Esophagus squamous epithelium (tissue), 5 donors: ENCODE data around the gene WDR11. TPM values are rescaled to one million over a fixed set of nuclear protein-coding genes. Genes with fewer than 3 reads are reported as not detected.
"Not testable (repeated sequence)": the region's sequence is repeated elsewhere in the genome, so short reads cannot be mapped to it uniquely, and the experiment has no call there.

Experiments used
- DNase-seq: peaks from one replicate; lab custom pipeline; 2025; lab: John Stamatoyannopoulos, UW
- H3K27ac ChIP-seq, 4 donors: fragments of 200-600 bp; sonication (generic); one replicate each; pipeline ENCODE4 v1.5.1; 2016 to 2019; ENCODE audit warnings: mild to moderate bottlenecking in 1 of 4
- H3K27me3 ChIP-seq, 4 donors: fragments of 200-600 bp; sonication (generic); 1 replicate in 3 of 4; 2 replicates in 1 of 4; pipeline versions ENCODE4 v1.5.1 to v1.6.0; 2017 to 2021; ENCODE audit warnings: antibody characterized with exemption in 1 of 4
- H3K36me3 ChIP-seq, 3 donors: fragments of 200-600 bp; sonication (generic); one replicate each; pipeline ENCODE4 v1.5.1; 2016 to 2019
- H3K4me1 ChIP-seq, 3 donors: fragments of 200-600 bp; sonication (generic); one replicate each; pipeline ENCODE4 v1.5.1; 2017 to 2019
- H3K4me3 ChIP-seq, 4 donors: fragments of 200-600 bp; sonication (generic); 1 replicate in 3 of 4; 2 replicates in 1 of 4; pipeline ENCODE4 v1.5.1; 2016 to 2019; ENCODE audit warnings: mild to moderate bottlenecking in 2 of 4, moderate library complexity in 1 of 4
- H3K9me3 ChIP-seq, 3 donors: fragments of 200-600 bp; sonication (generic); one replicate each; pipeline ENCODE4 v1.5.1; 2016 to 2019
- POLR2A ChIP-seq, 4 donors: fragments of 450-650 bp; IDR thresholded peaks; one replicate each; pipeline ENCODE4 v1.6.1; 2017; ENCODE audit warnings: antibody characterized with exemption in 4 of 4, mild to moderate bottlenecking in 4 of 4, moderate library complexity in 3 of 4
- WGBS, 2 donors: methylation state at CpG; one replicate each; pipeline ENCODE4 v1.1.5; 2018; 5-methylcytosine and 5-hydroxymethylcytosine counted together
- intact Hi-C: fragments of 100-400 bp; cut with DNase I; formaldehyde crosslinking; loops from one replicate; pipeline ENCODE4 v1.15.0; 2022
- total RNA-seq, 4 donors: library from RNA; depleted of rRNA; stranded (reverse); fragments of >200 nt; gene quantifications; one replicate each; pipeline ENCODE4 v1.1.0, GENCODE V29; 2016
- TF ChIP-seq, protein P1 (sequence below), 6 experiments: fragments of 450-650 bp in 4 of 6; fragments of 200-600 bp in 2 of 6; sonication (generic) in 2 of 6; IDR thresholded peaks; one replicate each; pipeline ENCODE4 v1.5.1; 2016 to 2019; ENCODE audit warnings: antibody characterized with exemption in 6 of 6, mild to moderate bottlenecking in 4 of 6, moderate library complexity in 4 of 6
- donor health status: DM: yes; HTN: yes; CAD: no.

WDR11 gene
- total RNA-seq, 4 donors from 2014 or later: 21.9 to 50.7 (median 39.2) TPM

DNA sequence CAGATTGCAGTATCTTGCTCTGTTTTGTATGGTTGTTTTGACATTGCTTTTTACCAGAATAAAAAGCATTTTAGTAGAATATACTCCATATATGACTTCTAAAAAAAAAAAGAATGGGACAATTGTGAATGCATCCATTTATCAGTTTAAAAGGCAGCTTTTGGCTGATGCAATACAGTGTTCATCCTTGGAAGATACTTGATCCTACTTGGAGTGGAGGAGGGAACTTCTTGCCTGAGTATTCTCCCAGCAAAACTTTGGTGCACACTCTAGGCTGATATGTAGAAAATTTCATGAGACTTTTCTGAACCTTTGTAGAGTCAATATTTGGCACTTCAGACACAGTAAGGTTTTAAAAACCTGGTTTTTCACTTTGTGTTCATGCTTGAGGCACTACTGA lies 40.2 kb downstream of the WDR11 start:
- H3K27me3 ChIP-seq: no peaks in the 10 kb centered on the region
- DNase-seq: no peak
- intact Hi-C loops: no loop called here
- no peaks in the 10 kb centered on the region for H3K4me1 ChIP-seq
- peaks cover 0 to 89% (median 18%) of the 10 kb centered on the region in 3 donors for H3K36me3 ChIP-seq
- H3K27ac ChIP-seq: no peak overlapping the region
- H3K4me3 ChIP-seq: no peak overlapping the region
- TF ChIP-seq, protein P1, sequence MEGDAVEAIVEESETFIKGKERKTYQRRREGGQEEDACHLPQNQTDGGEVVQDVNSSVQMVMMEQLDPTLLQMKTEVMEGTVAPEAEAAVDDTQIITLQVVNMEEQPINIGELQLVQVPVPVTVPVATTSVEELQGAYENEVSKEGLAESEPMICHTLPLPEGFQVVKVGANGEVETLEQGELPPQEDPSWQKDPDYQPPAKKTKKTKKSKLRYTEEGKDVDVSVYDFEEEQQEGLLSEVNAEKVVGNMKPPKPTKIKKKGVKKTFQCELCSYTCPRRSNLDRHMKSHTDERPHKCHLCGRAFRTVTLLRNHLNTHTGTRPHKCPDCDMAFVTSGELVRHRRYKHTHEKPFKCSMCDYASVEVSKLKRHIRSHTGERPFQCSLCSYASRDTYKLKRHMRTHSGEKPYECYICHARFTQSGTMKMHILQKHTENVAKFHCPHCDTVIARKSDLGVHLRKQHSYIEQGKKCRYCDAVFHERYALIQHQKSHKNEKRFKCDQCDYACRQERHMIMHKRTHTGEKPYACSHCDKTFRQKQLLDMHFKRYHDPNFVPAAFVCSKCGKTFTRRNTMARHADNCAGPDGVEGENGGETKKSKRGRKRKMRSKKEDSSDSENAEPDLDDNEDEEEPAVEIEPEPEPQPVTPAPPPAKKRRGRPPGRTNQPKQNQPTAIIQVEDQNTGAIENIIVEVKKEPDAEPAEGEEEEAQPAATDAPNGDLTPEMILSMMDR (IDR thresholded peaks at IDR 0.05): no peak
- no peak for TF ChIP-seq POLR2A (IDR thresholded peaks at IDR 0.05)
- no peaks in the 10 kb centered on the region for H3K9me3 ChIP-seq

DNA sequence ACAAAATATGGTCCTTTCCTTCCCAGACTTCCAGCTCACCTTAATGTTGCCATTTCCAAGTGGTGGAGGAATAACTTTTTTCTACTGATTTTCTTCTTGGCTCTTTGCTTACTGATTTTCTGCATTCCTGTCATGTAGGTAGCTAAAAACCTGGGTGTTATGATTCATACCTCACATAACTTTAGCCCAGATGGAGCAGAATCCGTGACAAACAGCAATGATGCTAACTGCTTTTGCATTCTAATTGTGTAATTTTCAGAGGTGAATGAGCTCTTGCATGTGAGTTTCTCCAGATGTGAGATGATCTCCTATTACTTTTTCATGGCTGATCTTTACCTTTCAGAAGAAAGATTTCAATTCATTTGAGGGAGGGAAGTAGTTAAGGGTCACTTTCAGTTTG lies 43.4 kb downstream of the WDR11 start:
- Histone ChIP-seq H3K36me3 (peaks cover 0 to 75% (median 15%) of the 10 kb centered on the region in 3 donors), H3K4me3 (no peak overlapping the region), H3K27ac (no peak overlapping the region), H3K27me3 (no peaks in the 10 kb centered on the region), H3K9me3 (no peaks in the 10 kb centered on the region), H3K4me1 (no peaks in the 10 kb centered on the region)
- intact Hi-C loops: no loop called here
- TF ChIP-seq, protein P1 (IDR thresholded peaks at IDR 0.05): no peak
- no peak for TF ChIP-seq POLR2A (IDR thresholded peaks at IDR 0.05)
- WGBS, 2 donors: 87 to 96% methylated on average over 1 of the region's 1 CpG
- no peak for DNase-seq

DNA sequence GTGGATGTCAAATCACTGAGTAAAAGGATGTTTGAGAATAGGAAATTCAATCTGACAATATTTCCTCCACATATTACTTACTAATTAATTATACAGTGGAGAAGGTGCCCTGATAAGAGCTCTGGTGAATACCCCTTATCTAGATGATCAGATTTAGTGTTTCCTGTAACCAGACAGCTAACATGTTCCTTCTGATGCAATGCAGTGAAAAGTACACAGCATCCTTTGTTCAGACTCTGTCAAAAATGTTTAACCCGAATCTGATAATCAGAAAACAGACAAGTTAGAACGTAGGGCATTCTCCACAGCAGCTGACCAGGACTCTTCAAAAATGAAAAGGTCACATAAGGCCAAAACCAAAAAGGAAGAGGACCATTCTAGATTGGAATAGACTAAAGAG lies 46.2 kb downstream of the WDR11 start:
- no peak overlapping the region for H3K4me3 ChIP-seq
- TF ChIP-seq POLR2A (IDR thresholded peaks at IDR 0.05): no peak
- TF ChIP-seq, protein P1 (IDR thresholded peaks at IDR 0.05): no peak
- intact Hi-C loops: no loop called here
- no peaks in the 10 kb centered on the region for H3K27me3 ChIP-seq
- H3K9me3 ChIP-seq: no peaks in the 10 kb centered on the region
- 64 to 66% methylated on average over 2 of the region's 2 CpGs for WGBS, 2 donors
- H3K36me3 ChIP-seq: peaks cover 0 to 75% (median under 1%) of the 10 kb centered on the region in 3 donors
- no peak overlapping the region for H3K27ac ChIP-seq
- no peaks in the 10 kb centered on the region for H3K4me1 ChIP-seq
- no peak for DNase-seq

DNA sequence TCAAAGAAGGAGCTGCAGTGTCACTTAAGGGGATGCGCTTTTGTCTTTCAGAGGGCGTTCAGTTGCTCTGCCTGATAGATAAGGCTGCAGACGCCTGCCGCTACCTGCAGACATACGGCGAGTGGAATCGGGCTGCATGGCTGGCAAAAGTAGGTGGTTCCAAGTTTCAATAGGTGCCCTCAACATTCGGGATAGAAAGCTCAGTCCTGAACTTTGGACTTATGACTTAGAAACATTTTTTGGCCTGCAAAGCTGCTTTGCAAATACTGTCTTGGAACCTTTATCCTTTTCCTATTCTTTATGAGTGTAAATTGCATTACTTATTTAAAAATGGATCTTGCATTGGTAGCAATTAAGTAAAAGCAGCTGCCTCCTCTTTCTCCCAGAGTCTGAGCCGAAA lies 54.1 kb downstream of the WDR11 start:
- DNase-seq: no peak
- Histone ChIP-seq H3K27me3 (no peaks in the 10 kb centered on the region), H3K4me1 (no peaks in the 10 kb centered on the region), H3K9me3 (peaks cover 0 to 10% (median under 1%) of the 10 kb centered on the region in 3 donors), H3K27ac (no peak overlapping the region), H3K4me3 (no peak overlapping the region), H3K36me3 (peaks cover 6 to 100% (median 35%) of the 10 kb centered on the region in 3 donors)
- intact Hi-C loops: no loop called here
- TF ChIP-seq, protein P1 (IDR thresholded peaks at IDR 0.05): no peak
- WGBS, 2 donors: 86 to 90% methylated on average over 9 of the region's 9 CpGs

DNA sequence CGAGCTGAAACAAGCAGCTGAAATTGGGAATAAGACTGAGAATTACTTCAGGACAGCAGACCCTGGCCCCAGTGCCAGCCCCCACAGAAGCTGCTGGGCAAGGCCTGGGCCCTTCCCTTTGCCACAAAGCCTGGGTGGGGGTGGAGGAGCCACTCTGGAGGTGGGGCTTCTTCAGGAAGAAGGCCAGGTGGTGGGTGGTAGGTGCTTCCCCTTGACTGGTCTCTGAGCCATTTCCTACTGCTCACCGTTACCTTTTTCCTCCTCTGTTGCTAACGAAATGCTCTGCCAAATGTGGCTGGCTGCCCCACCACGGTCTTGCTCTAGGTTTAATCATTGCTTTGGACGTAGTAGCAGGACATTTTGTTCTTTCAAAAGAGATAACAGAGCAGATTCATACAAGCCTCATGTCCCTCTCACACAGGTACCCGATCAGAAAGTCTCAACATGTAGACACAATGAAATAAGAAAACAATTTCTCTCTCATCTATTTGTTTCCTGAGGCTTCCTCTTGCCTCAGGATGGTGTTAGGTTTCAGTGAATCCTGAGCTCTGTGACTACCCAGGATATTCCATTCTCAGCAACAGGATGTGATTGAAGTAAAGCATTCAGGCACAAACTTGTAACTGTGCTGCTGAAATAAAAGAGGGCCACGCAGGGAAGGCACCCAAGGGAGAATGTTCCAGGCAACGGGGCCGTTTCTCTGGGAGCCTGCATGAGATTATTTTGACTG lies 66.5 kb downstream of the WDR11 start:
- Histone ChIP-seq H3K4me3 (no peak overlapping the region), H3K36me3 (no peaks in the 10 kb centered on the region), H3K4me1 (no peaks in the 10 kb centered on the region), H3K27ac (no peak overlapping the region), H3K9me3 (no peaks in the 10 kb centered on the region), H3K27me3 (no peaks in the 10 kb centered on the region)
- TF ChIP-seq POLR2A (IDR thresholded peaks at IDR 0.05): no peak
- TF ChIP-seq, protein P1 (IDR thresholded peaks at IDR 0.05): no peak
- intact Hi-C loops: no loop called here
- 37 to 38% methylated on average over 9 of the region's 9 CpGs for WGBS, 2 donors
- DNase-seq: no peak

DNA sequence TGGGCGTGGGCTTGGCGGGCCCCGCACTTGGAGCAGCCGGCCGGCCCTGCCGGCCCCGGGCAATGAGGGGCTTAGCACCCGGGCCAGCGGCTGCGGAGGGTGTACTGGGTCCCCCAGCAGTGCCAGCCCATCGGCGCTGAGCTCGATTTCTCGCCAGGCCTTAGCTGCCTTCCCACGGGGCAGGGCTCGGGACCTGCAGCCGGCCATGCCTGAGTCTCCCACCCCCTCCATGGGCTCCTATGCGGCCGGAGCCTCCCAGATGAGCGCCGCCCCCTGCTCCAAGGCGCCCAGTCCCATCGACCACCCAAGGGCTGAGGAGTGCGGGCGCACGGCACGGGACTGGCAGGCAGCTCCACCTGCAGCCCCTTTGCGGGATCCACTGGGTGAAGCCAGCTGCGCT lies 72.7 kb downstream of the WDR11 start:
- DNase-seq, H3K27ac ChIP-seq, H3K27me3 ChIP-seq, H3K9me3 ChIP-seq, H3K4me3 ChIP-seq, intact Hi-C loops, H3K36me3 ChIP-seq: not testable (repeated sequence)
- WGBS, 2 donors: 98 to 100% methylated on average over 1 to 6 of the region's 29 CpGs
- peaks cover 0 to 15% (median 0%) of the 10 kb centered on the region in 3 donors for H3K4me1 ChIP-seq
